Measurements from ENCODE around the gene MYO1F.
"Not testable (repeated sequence)": the region's sequence is repeated elsewhere in the genome, so short reads cannot be mapped to it uniquely, and the experiment has no call there.

Gene MYO1F

GRCh38 chr19:8575467-8575997 is 1.7 kb downstream of the MYO1F start:
- DNase-seq (ENCODE audit: low read depth in 1 of 2, low spot score in 1 of 2): peak in 1 of 2 experiments; percentile 60
- TF ChIP-seq POLR2AphosphoS5 (IDR thresholded peaks at IDR 0.05; ENCODE audit: low read depth): no peak
- TF ChIP-seq GABPA (IDR thresholded peaks at IDR 0.05; ENCODE audit: low read depth): no peak
- TF ChIP-seq REST (IDR thresholded peaks at IDR 0.05; ENCODE audit: insufficient replicate concordance, low read depth): no peak
- TF ChIP-seq CTCF (IDR thresholded peaks at IDR 0.05; ENCODE audit: insufficient read depth, low read length): no peak
- TF ChIP-seq SPI1 (IDR thresholded peaks at IDR 0.05; ENCODE audit: borderline replicate concordance, low read depth): no peak; the same call in 1 of the 2 replicates
- H3K4me3 ChIP-seq (replicated peaks; ENCODE audit: insufficient read depth, low read length): peak overlapping the region; percentile 65
- H3K27me3 ChIP-seq (ENCODE audit: insufficient read depth, poor library complexity, severe bottlenecking): no peaks in the 10 kb centered on the region
- H3K27ac ChIP-seq (replicated peaks): peak overlapping the region; percentile 93

- H3K4me3 ChIP-seq (replicated peaks; ENCODE audit: insufficient read depth, low read length); H3K27ac ChIP-seq (replicated peaks); H3K27me3 ChIP-seq (ENCODE audit: insufficient read depth, poor library complexity, severe bottlenecking); DNase-seq (ENCODE audit: low read depth in 1 of 2, low spot score in 1 of 2): not testable (repeated sequence)
Observed at GRCh38 chr19:8574619-8574922, 2.7 kb downstream of the MYO1F start.

GRCh38 chr19:8573316-8573715 is 3.9 kb downstream of the MYO1F start:
- Histone ChIP-seq H3K27me3 (ENCODE audit: insufficient read depth, poor library complexity, severe bottlenecking) (no peaks in the 10 kb centered on the region), H3K4me3 (replicated peaks; ENCODE audit: insufficient read depth, low read length) (no peak overlapping the region), H3K27ac (replicated peaks) (peak overlapping the region; percentile 32; the same call in 1 of the 2 replicates)
- TF ChIP-seq REST (IDR thresholded peaks at IDR 0.05; ENCODE audit: insufficient replicate concordance, low read depth) (no peak), SPI1 (IDR thresholded peaks at IDR 0.05; ENCODE audit: borderline replicate concordance, low read depth) (no peak), POLR2AphosphoS5 (IDR thresholded peaks at IDR 0.05; ENCODE audit: low read depth) (no peak), CTCF (IDR thresholded peaks at IDR 0.05; ENCODE audit: insufficient read depth, low read length) (no peak), GABPA (IDR thresholded peaks at IDR 0.05; ENCODE audit: low read depth) (no peak)
- DNase-seq (ENCODE audit: low read depth in 1 of 2, low spot score in 1 of 2): no peak

- H3K27me3 ChIP-seq (ENCODE audit: insufficient read depth, poor library complexity, severe bottlenecking): no peaks in the 10 kb centered on the region
- peak overlapping the region; percentile 88 for H3K27ac ChIP-seq (replicated peaks)
- H3K4me3 ChIP-seq (replicated peaks; ENCODE audit: insufficient read depth, low read length): no peak overlapping the region; the same call in 1 of the 2 replicates
- TF ChIP-seq SPI1 (IDR thresholded peaks at IDR 0.05; ENCODE audit: borderline replicate concordance, low read depth): peak; percentile 92
- TF ChIP-seq REST (IDR thresholded peaks at IDR 0.05; ENCODE audit: insufficient replicate concordance, low read depth): no peak
- no peak for TF ChIP-seq CTCF (IDR thresholded peaks at IDR 0.05; ENCODE audit: insufficient read depth, low read length)
- TF ChIP-seq POLR2AphosphoS5 (IDR thresholded peaks at IDR 0.05; ENCODE audit: low read depth): peak; percentile 64
- DNase-seq (ENCODE audit: low read depth in 1 of 2, low spot score in 1 of 2): peak; percentile 56 to 95
Observed at GRCh38 chr19:8571006-8571411, 6.2 kb downstream of the MYO1F start.
